Liver (tissue), 9 donors: ENCODE measurements around the gene B4GALT5. TPM values are rescaled to one million over a fixed set of nuclear protein-coding genes. Genes with fewer than 3 reads are reported as not detected.

ENCODE experiments used
- DNase-seq: peaks from one replicate; pipeline ENCODE4 v3.0.0-alpha.2; 2017; ENCODE audit warnings: low spot score
- H3K27ac ChIP-seq, 2 donors: one replicate each; pipeline ENCODE4 v1.7.0; 2013; ENCODE audit warnings: inconsistent platforms in 2 of 2, low read length in 2 of 2, control low read depth in 1 of 2, low read depth in 1 of 2, mild to moderate bottlenecking in 1 of 2
- H3K27me3 ChIP-seq, 4 donors: one replicate each; pipeline versions ENCODE4 v1.6.1 to v1.7.0; 2013; ENCODE audit warnings: low read length in 3 of 4, inconsistent platforms in 1 of 4, mild to moderate bottlenecking in 1 of 4, moderate library complexity in 1 of 4; ENCODE audit not compliant: control insufficient read depth in 4 of 4, insufficient read depth in 4 of 4
- H3K36me3 ChIP-seq, 4 donors: one replicate each; pipeline versions ENCODE4 v1.6.1 to v1.7.0; 2013; ENCODE audit warnings: low read length in 3 of 4, mild to moderate bottlenecking in 3 of 4, low read depth in 1 of 4, moderate library complexity in 1 of 4; ENCODE audit not compliant: control insufficient read depth in 4 of 4, insufficient read depth in 3 of 4
- H3K4me1 ChIP-seq, 4 donors: one replicate each; pipeline versions ENCODE4 v1.6.1 to v1.7.0; 2013; ENCODE audit warnings: low read length in 3 of 4, mild to moderate bottlenecking in 3 of 4, moderate library complexity in 1 of 4; ENCODE audit not compliant: control insufficient read depth in 4 of 4, insufficient read depth in 4 of 4
- H3K4me3 ChIP-seq, 3 donors: one replicate each; pipeline versions ENCODE4 v1.6.1 to v1.7.0; 2013; ENCODE audit warnings: low read length in 3 of 3, control low read depth in 1 of 3, low read depth in 1 of 3, mild to moderate bottlenecking in 1 of 3
- H3K9ac ChIP-seq, 2 donors: one replicate each; pipeline ENCODE4 v1.7.0; 2013; ENCODE audit warnings: low read length in 2 of 2, mild to moderate bottlenecking in 2 of 2, moderate library complexity in 2 of 2, control low read depth in 1 of 2, low read depth in 1 of 2
- H3K9me3 ChIP-seq, 4 donors: one replicate each; pipeline versions ENCODE4 v1.6.1 to v1.7.0; 2013; ENCODE audit warnings: low read length in 3 of 4; ENCODE audit not compliant: control insufficient read depth in 4 of 4
- ATF3 ChIP-seq: IDR thresholded peaks from 2 replicates; pipeline ENCODE4 v1.6.1; 2016; ENCODE audit warnings: antibody characterized with exemption
- CTCF ChIP-seq: fragments of 150-350 bp; IDR thresholded peaks from 2 replicates; pipeline ENCODE4 v1.5.1; 2017; ENCODE audit warnings: improper control_type of control experiment, low read depth, low read length; ENCODE audit not compliant: missing input control
- EGR1 ChIP-seq, 2 donors: IDR thresholded peaks; 2 replicates each; pipeline ENCODE4 v1.6.1; 2016 to 2018; ENCODE audit warnings: antibody characterized with exemption in 2 of 2, low read depth in 2 of 2
- FOXA1 ChIP-seq: IDR thresholded peaks from 2 replicates; pipeline ENCODE4 v1.6.1; 2016; ENCODE audit warnings: antibody characterized with exemption
- GABPA ChIP-seq, 2 donors: IDR thresholded peaks in 1 of 2; conservative IDR thresholded peaks in 1 of 2; 2 replicates each; pipeline ENCODE4 v1.6.1; 2016; ENCODE audit warnings: antibody characterized with exemption in 2 of 2, mild to moderate bottlenecking in 1 of 2, moderate library complexity in 1 of 2
- HNF4A ChIP-seq, 2 donors: conservative IDR thresholded peaks; 2 replicates each; pipeline ENCODE4 v1.6.1; 2016; ENCODE audit warnings: antibody characterized with exemption in 2 of 2, mild to moderate bottlenecking in 2 of 2
- HNF4G ChIP-seq: IDR thresholded peaks from 2 replicates; pipeline ENCODE4 v1.6.1; 2016; ENCODE audit warnings: antibody characterized with exemption
- JUND ChIP-seq, 2 donors: IDR thresholded peaks; 2 replicates each; pipeline ENCODE4 v1.6.1; 2016; ENCODE audit warnings: antibody characterized with exemption in 2 of 2
- MAX ChIP-seq: IDR thresholded peaks from 2 replicates; pipeline ENCODE4 v1.6.1; 2016; ENCODE audit warnings: antibody characterized with exemption
- NR2F2 ChIP-seq: IDR thresholded peaks from 2 replicates; pipeline ENCODE4 v1.6.1; 2016; ENCODE audit warnings: antibody characterized with exemption
- RAD21 ChIP-seq, 2 donors: IDR thresholded peaks; 2 replicates each; pipeline ENCODE4 v1.6.1; 2016; ENCODE audit warnings: antibody characterized with exemption in 2 of 2, mild to moderate bottlenecking in 2 of 2
- REST ChIP-seq: IDR thresholded peaks from 2 replicates; pipeline ENCODE4 v1.6.1; 2016; ENCODE audit warnings: antibody characterized with exemption, mild to moderate bottlenecking
- RXRA ChIP-seq, 2 donors: IDR thresholded peaks; 2 replicates each; pipeline ENCODE4 v1.6.1; 2017 to 2018; ENCODE audit warnings: antibody characterized with exemption in 2 of 2, mild to moderate bottlenecking in 1 of 2
- SP1 ChIP-seq: IDR thresholded peaks from 2 replicates; pipeline ENCODE4 v1.6.1; 2018; ENCODE audit warnings: antibody characterized with exemption, mild to moderate bottlenecking
- TAF1 ChIP-seq: conservative IDR thresholded peaks from 2 replicates; pipeline ENCODE4 v1.6.1; 2016; ENCODE audit warnings: antibody characterized with exemption, mild to moderate bottlenecking
- YY1 ChIP-seq: IDR thresholded peaks from 2 replicates; pipeline ENCODE4 v1.6.1; 2016; ENCODE audit warnings: antibody characterized with exemption, mild to moderate bottlenecking
- ZBTB33 ChIP-seq: IDR thresholded peaks from 2 replicates; pipeline ENCODE4 v1.6.1; 2016; ENCODE audit warnings: antibody characterized with exemption
- WGBS: extraction: QIAGEN DNeasy Blood & Tissue Kit; methylation state at CpG from one replicate; pipeline ENCODE4 v1.1.7; 2013; 5-methylcytosine and 5-hydroxymethylcytosine counted together
- polyA plus RNA-seq, 2 donors: library from polyadenylated mRNA; stranded (reverse) in 1 of 2; unstranded in 1 of 2; fragments of 200-250 nt in 1 of 2; fragments of >200 nt in 1 of 2; fragmentation: Nextera tagmentation in 1 of 2; extraction: Ambion mirVana in 1 of 2; gene quantifications; one replicate each; pipeline versions ENCODE4 v1.2.1 to v1.2.3, GENCODE V29; 2013 to 2015
- total RNA-seq, 2 donors: library from RNA; depleted of rRNA; stranded (reverse); fragments of >200 nt; gene quantifications; one replicate each; pipeline ENCODE4 v1.2.3, GENCODE V29; 2014
- donor health status: healthy.
- donor health status: healthy.
- donor health status: healthy.
- donor health status: healthy.
- donor health status: healthy.

The B4GALT5 gene
- total and polyA plus RNA-seq, 4 donors, result 2.0 to 28.2 (median 14.4) TPM

- H3K36me3 ChIP-seq, result no peaks in the 10 kb centered on the region
- no peak for DNase-seq
- H3K4me3 ChIP-seq, result no peak overlapping the region
- no peak overlapping the region for H3K9ac ChIP-seq
- H3K4me1 ChIP-seq, result no peaks in the 10 kb centered on the region
- H3K9me3 ChIP-seq, result no peaks in the 10 kb centered on the region
- no peaks in the 10 kb centered on the region for H3K27me3 ChIP-seq
- 85% methylated on average over 15 of the region's 15 CpGs for WGBS
- H3K27ac ChIP-seq, result no peak overlapping the region
- no peak for TF ChIP-seq FOXA1
- no peak for TF ChIP-seq NR2F2
- TF ChIP-seq HNF4A (conservative IDR thresholded peaks at IDR 0.05), result no peak
- no peak for TF ChIP-seq JUND (IDR thresholded peaks at IDR 0.05)
- TF ChIP-seq RXRA (IDR thresholded peaks at IDR 0.05), result no peak
- no peak for TF ChIP-seq YY1
- TF ChIP-seq ATF3, result no peak
- no peak for TF ChIP-seq HNF4G
- TF ChIP-seq EGR1 (IDR thresholded peaks at IDR 0.05; ENCODE audit: low read depth in 2 of 2), result no peak
- TF ChIP-seq TAF1, result no peak
- no peak for TF ChIP-seq MAX
- TF ChIP-seq GABPA (IDR thresholded peaks at IDR 0.05 in 1 of 2, conservative IDR thresholded peaks at IDR 0.05 in 1 of 2), result no peak
- TF ChIP-seq ZBTB33, result no peak
- TF ChIP-seq SP1, result no peak
- TF ChIP-seq CTCF, result no peak
- TF ChIP-seq REST, result no peak
- no peak for TF ChIP-seq RAD21 (IDR thresholded peaks at IDR 0.05)
Measured at GRCh38 chr20:49595811-49596561, 117.7 kb downstream of the B4GALT5 start.
